ENCODE data around the gene EYA2.

The EYA2 gene

DNA sequence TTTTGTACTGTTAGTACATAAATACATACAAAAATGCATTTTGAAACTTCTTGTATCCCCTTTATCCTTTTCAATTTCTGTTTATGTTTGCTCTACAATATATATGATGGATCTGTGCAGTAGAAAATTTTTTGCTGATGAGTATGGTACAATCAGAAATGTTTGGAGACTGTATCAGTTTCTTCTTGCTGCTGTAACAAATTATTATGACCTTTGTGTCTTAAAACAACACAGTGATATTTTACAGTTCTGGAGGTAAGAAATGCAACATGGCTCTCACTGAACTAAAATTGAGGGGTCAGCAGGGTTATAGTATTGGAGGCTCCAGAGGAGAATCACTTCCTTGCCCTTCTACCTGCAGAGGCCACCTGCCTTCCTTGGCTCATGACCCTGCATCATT is 184.4 kb downstream of the EYA2 start:
- DNase-seq: no peak

- no peak for DNase-seq
Measured at GRCh38 chr20:47080365-47080764, 185.7 kb downstream of the EYA2 start.

DNA sequence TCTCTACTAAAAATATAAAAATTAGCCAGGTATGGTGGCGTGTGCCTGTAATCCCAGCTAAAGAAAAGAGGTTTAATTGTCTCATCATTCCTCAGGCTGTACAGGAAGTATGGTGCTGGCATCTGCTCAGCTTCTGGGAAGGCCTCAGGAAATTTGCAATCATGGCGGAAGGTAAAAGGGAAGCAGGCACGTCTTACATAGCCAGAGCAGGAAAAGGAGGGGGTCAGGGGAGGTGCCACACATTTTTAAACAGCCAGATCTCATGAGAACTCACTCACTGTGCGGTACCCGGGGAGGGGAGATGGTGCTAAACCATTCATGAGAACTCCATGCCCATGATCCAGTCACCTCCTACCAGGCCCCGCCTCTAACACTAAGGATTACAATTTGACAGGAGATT is 191.7 kb downstream of the EYA2 start:
- no peak for DNase-seq

DNA sequence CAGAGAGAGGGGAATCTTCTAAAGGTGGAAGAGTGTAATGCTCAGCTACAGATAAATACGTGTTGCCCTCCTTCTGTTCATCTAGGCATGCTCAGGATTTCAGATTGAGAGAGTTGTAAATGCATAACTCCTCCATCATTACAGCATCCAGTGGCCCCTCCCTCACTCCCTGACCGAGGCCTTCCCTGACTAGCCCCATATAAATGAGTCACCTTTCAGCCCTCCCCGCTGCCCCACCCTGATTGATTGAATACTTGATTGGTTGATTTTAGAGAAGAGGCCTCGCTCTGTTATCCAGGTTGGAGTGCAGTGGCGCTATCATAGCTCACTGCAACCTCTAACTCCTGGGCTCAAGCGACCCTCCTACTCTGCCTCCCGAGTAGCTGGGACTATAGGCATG is 193.7 kb downstream of the EYA2 start:
- DNase-seq: no peak

DNA sequence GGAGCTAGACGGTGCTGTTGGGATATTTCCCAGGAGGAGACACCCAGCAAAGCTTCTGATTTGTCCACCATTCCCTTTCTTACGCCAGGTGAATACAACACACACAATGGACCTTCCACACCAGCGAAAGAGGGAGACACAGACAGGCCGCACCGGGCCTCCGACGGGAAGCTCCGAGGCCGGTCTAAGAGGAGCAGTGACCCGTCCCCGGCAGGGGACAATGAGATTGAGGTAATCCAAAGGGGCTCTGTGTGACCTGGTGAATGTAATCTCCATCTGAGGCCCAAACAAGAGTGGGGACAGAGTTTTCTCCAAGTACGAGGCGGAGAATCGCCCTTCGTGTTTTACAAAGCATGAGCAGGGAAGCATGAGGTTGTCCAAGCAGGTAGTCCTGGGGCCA is 194.5 kb downstream of the EYA2 start:
- DNase-seq: no peak

GRCh38 chr20:47090835-47091234 is 196.2 kb downstream of the EYA2 start:
- DNase-seq: no peak

DNA sequence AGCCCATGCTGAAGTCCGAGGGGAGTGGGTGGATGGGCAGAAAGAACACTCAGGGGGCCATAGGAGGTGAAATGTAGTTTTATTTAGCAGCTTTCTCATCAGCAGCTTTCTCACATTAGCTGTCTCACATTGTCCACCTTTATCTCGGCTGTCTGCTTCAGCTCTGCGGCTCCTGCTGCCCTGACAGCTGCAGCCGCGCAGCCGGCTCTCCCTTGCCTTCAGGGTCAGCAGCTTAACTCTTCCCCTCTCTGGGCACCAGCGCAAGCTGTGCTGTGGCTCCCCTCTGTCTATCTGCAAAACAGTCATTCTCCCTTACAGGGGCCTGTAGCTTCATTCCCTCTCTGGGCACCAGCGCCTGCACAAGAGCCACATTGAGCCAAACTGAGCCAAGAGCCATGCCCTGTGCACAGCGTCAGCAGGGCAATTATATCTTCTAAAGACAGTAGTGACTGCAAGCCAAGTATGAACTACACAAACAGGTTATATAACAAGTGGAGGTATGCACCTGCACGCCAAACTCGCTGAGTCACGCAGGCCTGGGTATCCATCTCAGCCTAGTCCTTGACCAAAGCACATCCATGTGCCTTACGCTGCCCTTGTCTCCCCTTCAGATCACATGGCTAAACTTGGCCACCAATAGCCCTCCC is 198.8 kb downstream of the EYA2 start:
- no peak for DNase-seq

GRCh38 chr20:47095690-47096089 is 201.0 kb downstream of the EYA2 start:
- DNase-seq: no peak

- no peak for DNase-seq
Measured at GRCh38 chr20:47097691-47098622, 203.3 kb downstream of the EYA2 start.

GRCh38 chr20:47099093-47099492 is 204.4 kb downstream of the EYA2 start:
- DNase-seq: no peak

DNA sequence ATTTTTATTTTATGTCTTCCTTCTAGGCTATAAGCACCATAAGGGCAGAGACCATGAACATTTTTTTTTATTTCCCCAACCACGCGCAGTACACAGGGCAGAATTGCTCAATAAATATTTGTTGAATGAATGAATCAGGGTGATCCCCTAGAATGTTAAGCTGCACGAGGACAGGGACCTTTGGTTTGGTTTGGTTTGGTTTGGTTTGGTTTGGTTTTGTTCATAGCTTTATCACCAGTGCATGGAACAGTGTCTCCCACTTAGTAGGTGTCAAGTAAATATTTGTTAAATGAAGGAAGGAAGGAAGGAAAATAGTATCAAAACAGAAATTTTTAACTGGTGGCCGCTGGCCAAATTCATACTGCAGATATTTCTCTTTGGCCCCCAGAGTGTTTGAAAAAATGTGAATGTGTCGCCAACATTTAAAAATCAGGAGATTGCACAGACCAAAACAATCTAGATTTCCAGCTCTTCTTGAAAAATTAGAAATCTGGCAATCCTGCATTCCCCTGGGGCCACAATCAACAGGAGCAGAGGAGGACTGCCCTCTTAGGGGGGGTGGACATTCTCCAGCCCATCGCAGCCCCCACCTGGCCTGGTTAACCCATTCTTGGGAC is 205.3 kb downstream of the EYA2 start:
- DNase-seq: no peak

- DNase-seq: no peak
Measured at GRCh38 chr20:47102629-47103028, 208.0 kb downstream of the EYA2 start.

DNA sequence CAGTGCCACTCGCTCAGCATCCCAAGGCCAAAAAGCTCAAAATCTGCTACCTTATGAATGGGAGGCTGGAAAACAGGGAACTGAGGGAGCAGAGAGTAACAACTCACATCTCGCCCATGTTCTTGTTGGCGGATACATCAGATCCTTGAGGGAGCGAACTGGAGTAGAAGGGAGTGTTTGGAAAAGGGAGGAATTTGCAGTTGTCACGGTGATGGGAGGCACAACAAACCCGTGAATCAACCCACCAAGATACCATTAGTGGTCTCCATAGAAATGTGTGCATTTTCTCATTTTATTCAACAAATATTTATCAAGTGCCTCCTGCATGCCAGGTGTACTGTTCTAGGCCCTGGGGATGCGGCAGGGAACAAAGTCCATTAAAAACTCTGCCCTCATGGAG is 212.1 kb downstream of the EYA2 start:
- DNase-seq: no peak

- no peak for DNase-seq
Measured at GRCh38 chr20:47108994-47109393, 214.4 kb downstream of the EYA2 start.

DNA sequence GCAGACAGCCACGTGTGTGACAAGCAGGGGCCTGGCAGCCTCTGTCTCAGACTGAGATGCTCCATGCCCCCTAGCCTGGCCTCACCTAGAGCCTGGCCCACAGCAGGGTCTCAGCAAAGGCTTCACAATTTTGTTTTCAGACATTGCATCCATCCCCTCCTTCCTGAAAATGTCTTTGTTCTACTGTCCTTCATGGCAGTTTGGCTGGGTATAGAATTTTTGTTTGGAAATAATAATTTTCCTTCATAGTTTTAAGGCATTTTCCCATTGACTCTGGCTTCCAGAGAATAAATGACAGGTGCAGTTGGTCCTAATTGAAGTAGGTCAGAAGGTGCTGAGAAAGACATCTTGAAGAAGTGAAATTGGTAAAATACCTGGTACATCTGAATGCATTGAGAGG is 216.2 kb downstream of the EYA2 start:
- DNase-seq: no peak

DNA sequence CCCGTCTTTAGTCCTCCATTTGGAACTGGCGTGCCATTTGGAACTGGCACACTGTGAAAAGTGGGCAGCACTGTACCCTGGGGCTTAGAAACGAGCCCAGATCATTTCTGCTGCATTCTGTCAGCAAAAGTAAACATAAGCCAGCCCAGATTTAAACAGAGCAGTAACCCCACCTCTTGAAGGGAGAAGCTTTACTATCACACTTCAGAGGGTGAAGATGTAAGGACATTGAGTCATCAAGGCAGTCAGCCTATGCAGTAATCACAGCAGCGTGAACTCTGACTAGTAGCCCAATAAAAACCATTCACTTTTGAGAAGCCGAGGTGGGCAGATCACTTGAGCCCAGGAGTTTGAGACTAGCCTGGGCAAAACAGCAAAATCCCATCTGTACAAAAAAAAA is 216.9 kb downstream of the EYA2 start:
- no peak for DNase-seq

GRCh38 chr20:47113362-47114109 is 218.9 kb downstream of the EYA2 start:
- DNase-seq: no peak

DNA sequence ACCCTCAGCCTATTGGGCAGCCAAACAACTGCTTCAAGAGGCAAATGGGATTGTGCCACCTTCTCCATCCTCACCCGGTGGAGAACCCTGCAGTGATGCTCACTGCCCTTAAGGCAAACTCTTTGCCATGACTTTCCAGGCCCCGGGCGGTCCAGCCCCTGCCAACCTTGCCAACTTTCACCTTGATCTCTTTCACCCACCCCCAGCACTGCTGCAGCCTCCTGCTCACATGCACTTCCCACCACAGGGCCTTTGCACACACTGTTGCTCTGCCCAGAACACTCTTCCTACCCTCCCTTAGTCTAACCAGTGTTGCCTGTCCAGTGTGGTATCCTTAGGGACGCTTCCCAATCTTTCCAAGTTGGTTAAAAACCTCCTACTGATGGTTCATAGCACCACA is 221.1 kb downstream of the EYA2 start:
- DNase-seq: no peak

DNA sequence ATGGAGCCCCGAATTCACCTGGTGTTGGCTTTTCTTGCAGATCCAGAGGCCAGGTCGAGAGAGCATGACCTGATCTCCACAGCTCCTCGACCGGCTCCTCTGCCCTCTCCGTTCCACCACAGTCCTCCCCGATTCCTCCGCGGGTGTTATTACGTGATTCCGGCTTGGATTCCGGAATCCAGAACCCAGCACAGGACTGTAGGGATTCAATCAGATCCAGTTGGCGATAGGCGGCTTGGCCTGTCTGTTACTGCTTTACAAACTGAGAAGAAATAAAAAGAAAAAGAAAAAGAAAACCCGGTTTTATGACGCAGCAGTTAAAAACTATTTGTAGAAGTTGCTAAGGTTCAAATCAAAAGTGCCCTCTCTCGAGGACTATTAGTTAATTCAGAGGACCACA is 222.7 kb downstream of the EYA2 start:
- no peak for DNase-seq

DNA sequence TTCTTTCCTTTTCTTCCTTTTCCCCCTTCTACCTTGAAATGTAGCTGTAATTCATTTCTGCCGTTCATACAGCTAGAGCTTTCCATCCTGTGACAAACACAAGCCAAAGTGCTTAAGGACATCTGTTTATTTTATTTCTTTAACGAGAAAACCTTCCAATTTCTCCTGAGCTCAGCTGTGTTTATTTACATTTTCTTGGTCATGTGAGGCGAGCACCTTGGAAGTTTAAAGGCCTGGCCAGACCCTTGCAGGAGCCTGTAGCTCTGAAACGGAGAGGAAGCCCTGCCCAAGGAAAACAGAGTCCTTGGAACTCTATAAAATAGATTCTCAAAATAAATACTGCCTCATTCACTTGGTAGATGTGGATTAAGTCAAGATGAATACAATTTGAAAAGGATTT is 223.1 kb downstream of the EYA2 start:
- DNase-seq: no peak

- no peak for DNase-seq
Measured at GRCh38 chr20:47118206-47118605, 223.6 kb downstream of the EYA2 start.

- DNase-seq: no peak
Measured at GRCh38 chr20:47118641-47119040, 224.0 kb downstream of the EYA2 start.

- DNase-seq: no peak
Measured at GRCh38 chr20:47120346-47120936, 225.8 kb downstream of the EYA2 start.
